ENCODE measurements around the gene MS4A8. TPM values are rescaled to one million over a fixed set of nuclear protein-coding genes. Genes with fewer than 3 reads are reported as not detected.

Gene MS4A8
- total RNA-seq, 4 donors from 2014 or later: not detected

DNA sequence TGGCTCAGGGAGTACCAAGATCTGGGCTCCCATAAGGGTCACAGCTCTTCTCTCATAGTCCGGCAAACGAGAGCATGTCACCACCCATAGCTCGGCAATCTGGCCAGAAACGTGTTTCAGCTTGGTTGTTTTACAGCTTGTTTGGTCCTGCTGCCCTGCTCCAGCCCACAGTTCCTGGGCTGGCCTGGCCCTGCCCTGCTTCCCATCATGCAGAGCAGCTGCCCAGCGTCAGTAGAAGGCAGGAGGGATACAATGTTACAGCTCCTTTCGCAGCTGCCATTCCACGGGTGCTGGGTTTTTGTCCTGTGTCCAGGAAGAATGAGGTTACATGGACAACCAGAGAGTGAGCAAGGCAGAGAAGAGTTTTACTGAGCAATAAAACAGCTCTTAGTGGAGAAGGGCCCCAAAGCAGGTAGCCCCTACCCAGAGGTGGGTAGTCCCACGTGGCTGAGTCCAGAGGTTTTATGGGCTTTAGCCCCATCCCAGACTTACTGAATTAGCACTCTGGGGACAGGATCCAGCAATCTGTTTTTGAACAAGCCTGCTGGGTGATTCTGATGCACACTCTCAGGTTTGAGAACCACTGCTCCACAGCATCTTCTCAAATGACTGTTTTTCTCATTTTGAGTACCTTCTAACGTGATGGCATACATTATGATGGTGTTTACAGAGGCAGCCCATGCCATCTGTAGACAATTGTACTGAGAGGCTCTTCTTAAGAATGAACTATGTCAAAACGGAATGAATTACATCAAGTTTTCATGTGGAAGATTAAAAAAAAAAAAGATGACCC, 19.3 kb downstream of the MS4A8 start:
- peaks cover 0 to 13% (median 0%) of the 10 kb centered on the region in 4 donors for H3K9me3 ChIP-seq
- H3K4me1 ChIP-seq: no peaks in the 10 kb centered on the region
- DNase-seq (ENCODE audit: extremely low spot score): no peak
- WGBS: 86% methylated on average over 5 of the region's 10 CpGs
- no peak for TF ChIP-seq CTCF (IDR thresholded peaks at IDR 0.05)
- no peak for TF ChIP-seq POLR2AphosphoS5 (IDR thresholded peaks at IDR 0.05)
- no peak for TF ChIP-seq POLR2A (IDR thresholded peaks at IDR 0.05; ENCODE audit: low read depth)
- no peak for TF ChIP-seq EP300 (IDR thresholded peaks at IDR 0.05)
- no peak overlapping the region for H3K4me3 ChIP-seq
- H3K27ac ChIP-seq (replicated peaks in 1 of 4): no peak overlapping the region
- intact Hi-C loops (cut with DNase I): no loop called here
- peaks cover 0 to 17% (median 0%) of the 10 kb centered on the region in 4 donors for H3K27me3 ChIP-seq
- H3K36me3 ChIP-seq: no peaks in the 10 kb centered on the region

GRCh38 chr11:60719391-60719790, 20.0 kb downstream of the MS4A8 start:
- H3K4me3 ChIP-seq: no peak overlapping the region
- H3K4me1 ChIP-seq: no peaks in the 10 kb centered on the region
- intact Hi-C loops (cut with DNase I): no loop called here
- no peaks in the 10 kb centered on the region for H3K36me3 ChIP-seq
- TF ChIP-seq POLR2A (IDR thresholded peaks at IDR 0.05; ENCODE audit: low read depth) (no peak), CTCF (IDR thresholded peaks at IDR 0.05) (no peak), EP300 (IDR thresholded peaks at IDR 0.05) (no peak), POLR2AphosphoS5 (IDR thresholded peaks at IDR 0.05) (no peak)
- WGBS: 88% methylated on average over 4 of the region's 4 CpGs
- H3K27ac ChIP-seq (replicated peaks in 1 of 4): no peak overlapping the region
- DNase-seq (ENCODE audit: extremely low spot score): no peak
- peaks cover 0 to 17% (median 0%) of the 10 kb centered on the region in 4 donors for H3K27me3 ChIP-seq
- H3K9me3 ChIP-seq: peaks cover 0 to 13% (median 0%) of the 10 kb centered on the region in 4 donors

DNA sequence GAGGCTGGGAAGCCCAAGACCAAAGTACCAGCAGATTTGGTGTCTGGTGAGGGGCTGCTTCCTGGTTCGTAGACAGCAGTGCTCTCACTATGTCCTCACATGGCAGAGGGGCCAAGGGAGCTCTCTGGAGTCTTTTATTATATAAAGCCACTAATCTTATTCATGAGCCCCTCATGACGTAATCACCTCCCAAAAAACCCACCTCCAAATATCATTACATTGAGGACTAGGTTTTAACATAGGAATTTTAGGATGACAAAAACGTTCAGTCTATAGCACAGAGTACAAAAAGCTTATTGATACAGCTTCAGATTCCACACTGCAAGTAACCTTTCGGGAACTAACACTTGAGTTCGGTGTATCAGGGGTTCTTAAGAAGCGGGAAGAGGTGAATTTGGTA, 21.0 kb downstream of the MS4A8 start:
- intact Hi-C loops (cut with DNase I): no loop called here
- Histone ChIP-seq H3K36me3 (no peaks in the 10 kb centered on the region), H3K4me1 (no peaks in the 10 kb centered on the region), H3K27ac (replicated peaks in 1 of 4) (no peak overlapping the region), H3K27me3 (peaks cover 0 to 12% (median 0%) of the 10 kb centered on the region in 4 donors), H3K4me3 (no peak overlapping the region), H3K9me3 (peaks cover 0 to 13% (median 0%) of the 10 kb centered on the region in 4 donors)
- DNase-seq (ENCODE audit: extremely low spot score): no peak
- no peak for TF ChIP-seq CTCF (IDR thresholded peaks at IDR 0.05)
- TF ChIP-seq POLR2AphosphoS5 (IDR thresholded peaks at IDR 0.05): no peak
- no peak for TF ChIP-seq POLR2A (IDR thresholded peaks at IDR 0.05; ENCODE audit: low read depth)
- no peak for TF ChIP-seq EP300 (IDR thresholded peaks at IDR 0.05)
- WGBS: 81% methylated on average over 6 of the region's 6 CpGs

DNA sequence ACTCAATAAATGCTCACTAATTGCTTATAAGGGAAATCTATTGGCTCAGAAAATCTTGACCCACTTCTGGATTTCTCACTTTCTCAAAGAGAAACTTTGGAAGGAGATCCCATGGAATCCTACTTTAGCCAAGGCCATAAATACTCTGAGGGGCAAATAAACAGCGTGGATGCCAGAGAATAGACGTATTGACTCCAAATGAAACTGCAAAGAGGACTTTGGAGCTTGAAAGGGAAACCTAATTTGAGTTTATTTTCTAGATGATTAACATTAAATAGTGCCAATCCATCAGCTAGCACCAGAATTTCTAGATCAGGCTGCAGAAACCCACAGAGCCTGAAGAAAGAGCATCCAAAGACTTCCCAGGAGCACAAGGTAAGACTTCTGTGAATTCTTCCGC, 25.0 kb downstream of the MS4A8 start, which contains the start of gene MS4A18:
TSS of gene MS4A18 (plus strand) at position 301 of the 400 bp plus-strand sequence.
- intact Hi-C loops (cut with DNase I): no loop called here
- Histone ChIP-seq H3K4me1 (no peaks in the 10 kb centered on the region), H3K27me3 (no peaks in the 10 kb centered on the region), H3K27ac (replicated peaks in 1 of 4) (no peak within 1 kb of the TSS), H3K9me3 (no peaks in the 10 kb centered on the region), H3K4me3 (no peak within 1 kb of the TSS), H3K36me3 (no peaks in the 10 kb centered on the region)
- no peak for DNase-seq (ENCODE audit: extremely low spot score)
- 93% methylated on average over 3 of the region's 3 CpGs for WGBS
- TF ChIP-seq POLR2AphosphoS5 (IDR thresholded peaks at IDR 0.05) (no peak), EP300 (IDR thresholded peaks at IDR 0.05) (no peak), CTCF (IDR thresholded peaks at IDR 0.05) (no peak), POLR2A (IDR thresholded peaks at IDR 0.05; ENCODE audit: low read depth) (no peak)

Measured in esophagus muscularis mucosa (tissue), 4 donors.